Esophagus squamous epithelium (tissue), 5 donors: ENCODE results near the gene PDE10A. TPM values are rescaled to one million over a fixed set of nuclear protein-coding genes. Genes with fewer than 3 reads are reported as not detected.

Experiments
- DNase-seq: peaks from one replicate; lab custom pipeline; 2025; lab: John Stamatoyannopoulos, UW
- H3K27ac ChIP-seq, 4 donors: fragments of 200-600 bp; sonication (generic); one replicate each; pipeline ENCODE4 v1.5.1; 2016 to 2019; ENCODE audit warnings: mild to moderate bottlenecking in 1 of 4
- H3K27me3 ChIP-seq, 4 donors: fragments of 200-600 bp; sonication (generic); 1 replicate in 3 of 4; 2 replicates in 1 of 4; pipeline versions ENCODE4 v1.5.1 to v1.6.0; 2017 to 2021; ENCODE audit warnings: antibody characterized with exemption in 1 of 4
- H3K36me3 ChIP-seq, 3 donors: fragments of 200-600 bp; sonication (generic); one replicate each; pipeline ENCODE4 v1.5.1; 2016 to 2019
- H3K4me1 ChIP-seq, 3 donors: fragments of 200-600 bp; sonication (generic); one replicate each; pipeline ENCODE4 v1.5.1; 2017 to 2019
- H3K4me3 ChIP-seq, 4 donors: fragments of 200-600 bp; sonication (generic); 1 replicate in 3 of 4; 2 replicates in 1 of 4; pipeline ENCODE4 v1.5.1; 2016 to 2019; ENCODE audit warnings: mild to moderate bottlenecking in 2 of 4, moderate library complexity in 1 of 4
- H3K9me3 ChIP-seq, 3 donors: fragments of 200-600 bp; sonication (generic); one replicate each; pipeline ENCODE4 v1.5.1; 2016 to 2019
- CTCF ChIP-seq, 6 experiments: fragments of 450-650 bp in 4 of 6; fragments of 200-600 bp in 2 of 6; sonication (generic) in 2 of 6; IDR thresholded peaks; one replicate each; pipeline ENCODE4 v1.5.1; 2016 to 2019; ENCODE audit warnings: antibody characterized with exemption in 6 of 6, mild to moderate bottlenecking in 4 of 6, moderate library complexity in 4 of 6
- POLR2A ChIP-seq, 4 donors: fragments of 450-650 bp; IDR thresholded peaks; one replicate each; pipeline ENCODE4 v1.6.1; 2017; ENCODE audit warnings: antibody characterized with exemption in 4 of 4, mild to moderate bottlenecking in 4 of 4, moderate library complexity in 3 of 4
- WGBS, 2 donors: methylation state at CpG; one replicate each; pipeline ENCODE4 v1.1.5; 2018; 5-methylcytosine and 5-hydroxymethylcytosine counted together
- intact Hi-C: fragments of 100-400 bp; cut with DNase I; formaldehyde crosslinking; loops from one replicate; pipeline ENCODE4 v1.15.0; 2022
- total RNA-seq, 4 donors: library from RNA; depleted of rRNA; stranded (reverse); fragments of >200 nt; gene quantifications; one replicate each; pipeline ENCODE4 v1.1.0, GENCODE V29; 2016
- donor health status: DM: yes; HTN: yes; CAD: no.

The PDE10A gene
- total RNA-seq, 4 donors from 2014 or later = 0.27 to 3.1 (median 1.4) TPM

- WGBS, 2 donors = 84 to 88% methylated on average over 26 to 27 of the region's 27 CpGs
- H3K4me3 ChIP-seq = no peak overlapping the region
- DNase-seq = no peak
- peaks cover 0 to 9% (median 0%) of the 10 kb centered on the region in 4 donors for H3K27me3 ChIP-seq
- no peak overlapping the region for H3K27ac ChIP-seq
- H3K36me3 ChIP-seq = no peaks in the 10 kb centered on the region
- TF ChIP-seq CTCF (IDR thresholded peaks at IDR 0.05) (no peak), POLR2A (IDR thresholded peaks at IDR 0.05) (no peak)
- H3K9me3 ChIP-seq = no peaks in the 10 kb centered on the region
- intact Hi-C loops = no loop called here
- no peaks in the 10 kb centered on the region for H3K4me1 ChIP-seq
These were observed 23.7 kb upstream of the PDE10A start for GRCh38 chr6:165686596-165687365.

- no peak for DNase-seq
- 6 to 40% methylated on average over 1 of the region's 1 CpG for WGBS, 2 donors
- Histone ChIP-seq H3K36me3 (no peaks in the 10 kb centered on the region), H3K4me1 (no peaks in the 10 kb centered on the region), H3K4me3 (no peak overlapping the region), H3K9me3 (no peaks in the 10 kb centered on the region), H3K27me3 (peaks cover 0 to 9% (median 0%) of the 10 kb centered on the region in 4 donors), H3K27ac (no peak overlapping the region)
- TF ChIP-seq POLR2A (IDR thresholded peaks at IDR 0.05) (no peak), CTCF (IDR thresholded peaks at IDR 0.05) (no peak)
- intact Hi-C loops = no loop called here
These were observed 22.3 kb upstream of the PDE10A start for GRCh38 chr6:165685302-165685701.

- TF ChIP-seq CTCF (IDR thresholded peaks at IDR 0.05) (no peak), POLR2A (IDR thresholded peaks at IDR 0.05) (no peak)
- intact Hi-C loops = no loop called here
- Histone ChIP-seq H3K27ac (no peak overlapping the region), H3K4me1 (no peaks in the 10 kb centered on the region), H3K4me3 (no peak overlapping the region), H3K36me3 (no peaks in the 10 kb centered on the region), H3K9me3 (no peaks in the 10 kb centered on the region), H3K27me3 (peaks cover 0 to 18% (median 0%) of the 10 kb centered on the region in 4 donors)
- WGBS, 2 donors = 82 to 87% methylated on average over 8 to 10 of the region's 10 CpGs
- no peak for DNase-seq
These were observed 21.3 kb upstream of the PDE10A start for GRCh38 chr6:165684333-165684732.

- no peaks in the 10 kb centered on the region for H3K4me1 ChIP-seq
- no peak overlapping the region for H3K27ac ChIP-seq
- no peaks in the 10 kb centered on the region for H3K9me3 ChIP-seq
- H3K36me3 ChIP-seq = no peaks in the 10 kb centered on the region
- intact Hi-C loops = no loop called here
- peaks cover 0 to 20% (median 0%) of the 10 kb centered on the region in 4 donors for H3K27me3 ChIP-seq
- no peak for DNase-seq
- no peak overlapping the region for H3K4me3 ChIP-seq
- whole genome bisulfite sequencing, 2 donors = 59 to 63% methylated on average over 5 of the region's 5 CpGs
- TF ChIP-seq CTCF (IDR thresholded peaks at IDR 0.05) (no peak), POLR2A (IDR thresholded peaks at IDR 0.05) (no peak)
These were observed 17.9 kb upstream of the PDE10A start for GRCh38 chr6:165680975-165681374.

DNA sequence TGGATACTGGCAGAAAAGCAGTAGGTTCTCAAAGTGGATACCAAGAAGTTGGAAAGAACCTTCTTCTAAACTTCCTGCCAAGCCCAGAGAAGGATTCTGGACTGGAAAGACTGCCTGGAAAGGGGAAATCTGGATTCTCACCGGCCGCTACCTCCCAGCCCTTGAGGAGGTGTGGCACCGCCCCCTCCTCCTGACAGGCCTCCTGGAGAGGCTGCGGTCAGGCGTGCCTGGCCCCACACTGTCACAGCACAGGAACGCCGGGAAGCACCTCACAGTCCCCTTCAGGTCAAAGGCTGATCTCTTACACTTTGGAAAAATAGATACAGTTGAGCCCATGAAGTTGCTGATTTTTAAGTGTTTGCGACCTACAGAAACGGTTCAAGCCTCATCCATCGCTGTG lies 16.3 kb upstream of the PDE10A start:
- no peak for TF ChIP-seq POLR2A (IDR thresholded peaks at IDR 0.05)
- Histone ChIP-seq H3K27ac (no peak overlapping the region), H3K36me3 (no peaks in the 10 kb centered on the region), H3K27me3 (peaks cover 0 to 20% (median 0%) of the 10 kb centered on the region in 4 donors), H3K4me3 (no peak overlapping the region), H3K4me1 (no peaks in the 10 kb centered on the region), H3K9me3 (no peaks in the 10 kb centered on the region)
- intact Hi-C loops = no loop called here
- 58% methylated on average over 5 to 10 of the region's 10 CpGs for WGBS, 2 donors
- no peak for DNase-seq
